IMR-90 (cell line): ENCODE results near the gene ZNF618.

Experiments
- BHLHE40 ChIP-seq: fragments of 150-350 bp; IDR thresholded peaks from 2 replicates; pipeline ENCODE4 v1.6.1; 2016; ENCODE audit warnings: mild to moderate bottlenecking, low read depth, low read length
- CEBPB ChIP-seq: IDR thresholded peaks from 2 replicates; pipeline ENCODE4 v1.6.1; 2012; ENCODE audit warnings: low read depth, low read length, improper control_type of control experiment
- CHD1 ChIP-seq: IDR thresholded peaks from 2 replicates; pipeline ENCODE4 v1.6.1; 2012; ENCODE audit warnings: low read depth, low read length, improper control_type of control experiment
- FOS ChIP-seq: fragments of 150-350 bp; IDR thresholded peaks from 2 replicates; pipeline ENCODE4 v1.6.1; 2016; ENCODE audit warnings: low read depth, low read length
- MAFK ChIP-seq: IDR thresholded peaks from 2 replicates; pipeline ENCODE4 v1.6.1; 2012; ENCODE audit warnings: low read depth, low read length, improper control_type of control experiment
- MAZ ChIP-seq: IDR thresholded peaks from 2 replicates; pipeline ENCODE4 v1.6.1; 2012; ENCODE audit warnings: low read depth, mild to moderate bottlenecking, low read length, improper control_type of control experiment, moderate library complexity, borderline replicate concordance
- POLR2A ChIP-seq: IDR thresholded peaks from 2 replicates; pipeline ENCODE4 v1.6.1; 2012; ENCODE audit warnings: mild to moderate bottlenecking, low read depth, low read length
- RAD21 ChIP-seq: IDR thresholded peaks from 2 replicates; pipeline ENCODE4 v1.6.1; 2012; ENCODE audit warnings: low read length, improper control_type of control experiment
- RFX5 ChIP-seq: IDR thresholded peaks from 2 replicates; pipeline ENCODE4 v1.8.0; 2012; ENCODE audit warnings: low read depth, mild to moderate bottlenecking, low read length, moderate library complexity
- SMC3 ChIP-seq: fragments of 150-350 bp; IDR thresholded peaks from 2 replicates; pipeline ENCODE4 v1.6.1; 2016; ENCODE audit warnings: low read depth, mild to moderate bottlenecking, antibody characterized with exemption, low read length, moderate library complexity
- TF ChIP-seq, protein P1 (sequence below): conservative IDR thresholded peaks from 2 replicates; pipeline ENCODE4 v1.5.1; 2012; ENCODE audit warnings: mild to moderate bottlenecking, low read depth, low read length, improper control_type of control experiment
- TF ChIP-seq, protein P2 (sequence below): fragments of 150-350 bp; IDR thresholded peaks from 2 replicates; pipeline ENCODE4 v1.6.1; 2016; ENCODE audit warnings: low read depth, mild to moderate bottlenecking, low read length, moderate library complexity, borderline replicate concordance
- TF ChIP-seq, protein P3 (sequence below): fragments of 150-350 bp; IDR thresholded peaks from 2 replicates; pipeline ENCODE4 v1.6.1; 2017; ENCODE audit warnings: mild to moderate bottlenecking, antibody characterized with exemption, low read length, low read depth

DNA sequence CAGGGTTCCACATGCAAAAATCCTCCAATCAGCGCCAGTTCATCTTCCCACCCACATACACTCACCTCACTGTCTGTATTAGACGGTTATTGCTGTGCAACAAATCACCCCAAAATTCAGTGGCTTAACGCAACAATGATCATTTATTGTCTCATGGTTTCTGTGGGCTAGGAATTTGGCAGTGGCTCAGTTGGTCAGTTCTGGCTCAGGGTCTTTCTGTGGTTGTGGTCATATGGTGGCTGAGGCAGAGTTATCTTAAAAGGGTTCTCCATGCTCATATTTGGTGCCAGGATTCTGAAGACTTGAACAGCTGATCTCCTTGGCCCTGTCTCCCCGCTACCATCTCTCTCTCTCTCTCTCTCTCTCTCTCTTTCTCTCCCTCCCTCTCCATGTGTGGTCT lies 12.9 kb downstream of the ZNF618 start:
- TF ChIP-seq, protein P1, sequence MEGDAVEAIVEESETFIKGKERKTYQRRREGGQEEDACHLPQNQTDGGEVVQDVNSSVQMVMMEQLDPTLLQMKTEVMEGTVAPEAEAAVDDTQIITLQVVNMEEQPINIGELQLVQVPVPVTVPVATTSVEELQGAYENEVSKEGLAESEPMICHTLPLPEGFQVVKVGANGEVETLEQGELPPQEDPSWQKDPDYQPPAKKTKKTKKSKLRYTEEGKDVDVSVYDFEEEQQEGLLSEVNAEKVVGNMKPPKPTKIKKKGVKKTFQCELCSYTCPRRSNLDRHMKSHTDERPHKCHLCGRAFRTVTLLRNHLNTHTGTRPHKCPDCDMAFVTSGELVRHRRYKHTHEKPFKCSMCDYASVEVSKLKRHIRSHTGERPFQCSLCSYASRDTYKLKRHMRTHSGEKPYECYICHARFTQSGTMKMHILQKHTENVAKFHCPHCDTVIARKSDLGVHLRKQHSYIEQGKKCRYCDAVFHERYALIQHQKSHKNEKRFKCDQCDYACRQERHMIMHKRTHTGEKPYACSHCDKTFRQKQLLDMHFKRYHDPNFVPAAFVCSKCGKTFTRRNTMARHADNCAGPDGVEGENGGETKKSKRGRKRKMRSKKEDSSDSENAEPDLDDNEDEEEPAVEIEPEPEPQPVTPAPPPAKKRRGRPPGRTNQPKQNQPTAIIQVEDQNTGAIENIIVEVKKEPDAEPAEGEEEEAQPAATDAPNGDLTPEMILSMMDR: no peak
- no peak for TF ChIP-seq POLR2A
- TF ChIP-seq CHD1: no peak
- no peak for TF ChIP-seq SMC3
- TF ChIP-seq CEBPB: no peak
- TF ChIP-seq, protein P2, sequence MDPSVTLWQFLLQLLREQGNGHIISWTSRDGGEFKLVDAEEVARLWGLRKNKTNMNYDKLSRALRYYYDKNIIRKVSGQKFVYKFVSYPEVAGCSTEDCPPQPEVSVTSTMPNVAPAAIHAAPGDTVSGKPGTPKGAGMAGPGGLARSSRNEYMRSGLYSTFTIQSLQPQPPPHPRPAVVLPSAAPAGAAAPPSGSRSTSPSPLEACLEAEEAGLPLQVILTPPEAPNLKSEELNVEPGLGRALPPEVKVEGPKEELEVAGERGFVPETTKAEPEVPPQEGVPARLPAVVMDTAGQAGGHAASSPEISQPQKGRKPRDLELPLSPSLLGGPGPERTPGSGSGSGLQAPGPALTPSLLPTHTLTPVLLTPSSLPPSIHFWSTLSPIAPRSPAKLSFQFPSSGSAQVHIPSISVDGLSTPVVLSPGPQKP: no peak
- TF ChIP-seq RAD21: no peak
- TF ChIP-seq BHLHE40: no peak
- no peak for TF ChIP-seq MAFK
- TF ChIP-seq, protein P3, sequence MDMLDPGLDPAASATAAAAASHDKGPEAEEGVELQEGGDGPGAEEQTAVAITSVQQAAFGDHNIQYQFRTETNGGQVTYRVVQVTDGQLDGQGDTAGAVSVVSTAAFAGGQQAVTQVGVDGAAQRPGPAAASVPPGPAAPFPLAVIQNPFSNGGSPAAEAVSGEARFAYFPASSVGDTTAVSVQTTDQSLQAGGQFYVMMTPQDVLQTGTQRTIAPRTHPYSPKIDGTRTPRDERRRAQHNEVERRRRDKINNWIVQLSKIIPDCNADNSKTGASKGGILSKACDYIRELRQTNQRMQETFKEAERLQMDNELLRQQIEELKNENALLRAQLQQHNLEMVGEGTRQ: no peak
- no peak for TF ChIP-seq FOS
- no peak for TF ChIP-seq MAZ
- no peak for TF ChIP-seq RFX5
